HG02678 (cell line): ENCODE results near the gene AVPR1B.

Experiments used
- ATAC-seq: cut with Tn5 transposase; IDR thresholded peaks from one replicate; pipeline ENCODE4 v1.9.1; 2021; ENCODE audit warnings: mild to moderate bottlenecking, moderate library complexity; ENCODE audit not compliant: unreplicated experiment

AVPR1B gene

DNA sequence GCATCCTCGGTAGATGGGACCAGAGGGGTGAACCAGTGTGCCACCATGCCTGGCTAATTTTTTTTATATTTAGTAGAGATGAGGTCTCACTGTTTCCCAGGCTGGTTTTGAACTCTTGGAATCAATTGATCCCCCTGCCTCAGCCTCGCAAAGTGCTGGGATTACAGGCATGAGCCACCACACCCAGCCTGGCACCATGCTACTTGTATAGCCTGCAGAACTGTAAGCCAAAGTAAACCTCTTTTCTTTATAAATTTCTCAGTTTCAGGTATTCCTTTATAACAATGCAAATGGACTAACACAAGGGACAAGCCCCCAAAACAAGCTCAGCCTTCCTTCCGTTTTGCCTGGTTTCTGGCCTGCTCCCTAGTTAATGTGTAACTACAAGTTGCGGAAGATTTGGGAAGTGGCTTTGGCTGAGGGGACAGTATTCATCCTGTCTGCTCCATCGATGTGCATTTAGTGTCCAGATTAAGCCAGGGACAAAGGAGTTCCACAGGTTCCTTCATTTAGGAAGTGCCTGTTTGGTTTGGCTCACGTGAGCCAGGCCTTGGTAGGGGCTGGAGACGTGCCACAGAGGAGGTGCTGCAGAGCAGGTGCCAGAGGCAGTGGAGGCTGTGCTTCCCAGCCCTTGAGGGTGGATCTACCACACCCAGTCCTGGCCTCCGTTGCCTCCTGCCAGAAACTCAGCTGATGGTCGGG, 4.4 kb downstream of the AVPR1B start:
- ATAC-seq: no peak

- ATAC-seq: no peak
These were observed 5.8 kb downstream of the AVPR1B start for GRCh38 chr1:206111271-206111927.

- ATAC-seq: no peak
These were observed 6.4 kb downstream of the AVPR1B start for GRCh38 chr1:206110820-206111219.

DNA sequence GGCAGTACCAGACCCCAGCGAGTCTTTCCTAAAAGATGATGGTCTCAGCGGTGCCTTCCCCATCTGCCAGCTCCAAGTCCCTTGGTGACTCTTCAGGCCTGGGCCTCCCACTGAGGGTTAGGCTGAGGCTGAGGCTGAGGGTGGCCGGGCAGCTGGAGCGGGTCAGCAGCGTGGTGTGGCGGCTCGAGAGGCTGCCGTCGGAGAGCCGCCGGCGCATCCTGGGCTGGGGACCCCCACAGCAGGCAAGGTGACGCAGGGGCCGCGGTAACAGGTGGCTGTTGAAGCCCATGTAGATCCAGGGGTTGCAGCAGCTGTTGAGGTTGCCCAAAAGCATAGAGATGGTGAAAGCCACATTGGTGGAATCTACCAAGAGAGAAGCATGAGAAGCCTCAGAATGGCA, 7.0 kb downstream of the AVPR1B start:
- no peak for ATAC-seq

DNA sequence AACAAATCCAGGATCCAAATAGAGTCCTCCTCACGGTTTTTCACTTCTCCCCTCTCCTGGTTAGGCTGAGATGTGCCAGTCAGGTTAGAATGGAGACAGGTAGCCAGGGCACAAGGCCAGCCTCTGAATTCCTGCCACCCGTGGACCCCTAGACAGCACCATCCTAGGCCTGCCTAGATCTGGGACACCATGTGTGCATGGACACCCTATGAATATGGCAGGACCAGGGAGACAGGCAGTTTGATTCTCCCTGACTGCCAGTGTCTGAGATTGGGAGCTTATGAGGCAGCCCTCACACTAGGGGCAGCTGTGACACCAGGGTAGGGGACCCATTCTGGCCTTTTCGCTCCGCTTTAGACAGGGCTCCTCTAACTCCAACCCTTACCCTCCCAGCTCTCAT, 7.5 kb downstream of the AVPR1B start:
- ATAC-seq: no peak

DNA sequence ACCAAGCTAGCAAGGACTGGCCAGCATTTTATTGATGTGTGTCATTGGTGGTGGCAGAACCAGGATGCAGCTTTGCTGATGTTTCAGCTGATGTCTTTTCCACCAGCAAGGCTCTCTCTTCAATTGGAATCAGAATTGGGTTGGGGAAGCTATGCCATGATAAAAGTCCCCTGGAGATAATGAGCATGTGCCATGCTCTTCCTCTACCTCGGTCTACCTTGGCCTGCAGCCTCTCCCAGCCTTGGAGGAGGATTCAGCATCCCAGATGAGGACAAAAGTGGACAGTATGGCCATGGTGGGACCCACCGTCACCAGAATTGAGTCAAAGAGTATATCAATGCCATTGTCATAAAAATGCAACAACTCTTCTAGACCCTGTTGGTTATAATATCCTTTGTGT, 8.6 kb downstream of the AVPR1B start:
- ATAC-seq: no peak

DNA sequence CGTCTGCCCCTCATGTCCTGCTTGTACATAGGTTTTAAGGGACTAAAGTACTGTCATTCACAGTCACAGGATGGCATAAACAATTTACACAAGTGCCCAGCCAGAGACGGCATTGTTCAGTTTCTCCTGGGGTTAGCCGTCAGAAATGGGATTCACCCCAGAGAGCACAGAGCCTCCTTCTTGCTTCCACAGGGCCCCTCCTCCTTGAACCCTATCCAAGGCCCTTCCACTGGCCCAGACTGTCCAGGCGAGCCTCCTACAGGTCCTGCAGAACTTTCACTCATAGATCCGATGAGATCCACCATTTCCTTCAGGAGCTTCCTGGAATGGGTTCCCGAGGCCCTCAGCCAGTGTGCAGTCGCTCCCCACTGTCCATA, 10.0 kb downstream of the AVPR1B start:
- ATAC-seq: no peak

DNA sequence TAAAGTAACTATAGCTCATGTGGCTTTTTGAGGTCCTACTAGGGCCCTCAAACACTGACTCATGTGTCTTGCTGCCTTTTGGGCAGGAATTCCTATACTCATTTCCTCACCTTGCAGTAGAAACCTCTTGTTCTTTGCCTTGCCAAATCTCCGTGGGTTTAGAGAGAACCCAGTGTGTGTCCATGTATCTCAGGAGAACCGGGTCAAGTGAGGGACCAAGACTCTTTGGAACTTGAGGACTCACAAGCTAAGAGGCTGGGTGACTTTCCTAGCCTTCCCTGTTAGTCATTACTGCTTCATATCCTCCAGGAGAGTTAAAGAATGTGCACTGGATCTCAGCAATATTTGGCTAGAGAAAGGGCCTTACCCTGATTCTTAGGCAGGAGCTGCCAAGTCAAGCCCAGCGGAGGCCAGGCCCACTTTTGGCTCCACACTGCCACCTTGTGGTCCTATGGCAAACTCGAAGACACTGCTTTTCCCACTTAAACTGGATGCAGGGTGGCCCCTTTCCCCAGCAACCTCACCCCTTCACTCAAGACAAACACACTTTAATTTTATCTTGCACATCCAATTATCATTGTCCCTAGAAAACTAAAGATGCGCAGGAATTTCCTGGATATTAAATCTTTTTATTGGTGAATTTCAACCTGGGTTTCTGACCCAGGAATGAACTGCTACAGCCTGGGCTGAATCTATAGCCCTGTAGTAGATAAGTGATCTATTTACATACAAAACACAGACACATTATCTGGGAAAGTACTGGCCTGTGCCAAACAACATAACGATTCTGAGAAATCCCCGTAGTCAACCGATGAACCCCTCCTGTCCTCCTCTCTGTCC, 10.6 kb downstream of the AVPR1B start:
- ATAC-seq: no peak

- ATAC-seq: no peak
These were observed 11.7 kb downstream of the AVPR1B start for GRCh38 chr1:206105464-206105995.

- no peak for ATAC-seq
These were observed 13.2 kb downstream of the AVPR1B start for GRCh38 chr1:206103979-206104378.

DNA sequence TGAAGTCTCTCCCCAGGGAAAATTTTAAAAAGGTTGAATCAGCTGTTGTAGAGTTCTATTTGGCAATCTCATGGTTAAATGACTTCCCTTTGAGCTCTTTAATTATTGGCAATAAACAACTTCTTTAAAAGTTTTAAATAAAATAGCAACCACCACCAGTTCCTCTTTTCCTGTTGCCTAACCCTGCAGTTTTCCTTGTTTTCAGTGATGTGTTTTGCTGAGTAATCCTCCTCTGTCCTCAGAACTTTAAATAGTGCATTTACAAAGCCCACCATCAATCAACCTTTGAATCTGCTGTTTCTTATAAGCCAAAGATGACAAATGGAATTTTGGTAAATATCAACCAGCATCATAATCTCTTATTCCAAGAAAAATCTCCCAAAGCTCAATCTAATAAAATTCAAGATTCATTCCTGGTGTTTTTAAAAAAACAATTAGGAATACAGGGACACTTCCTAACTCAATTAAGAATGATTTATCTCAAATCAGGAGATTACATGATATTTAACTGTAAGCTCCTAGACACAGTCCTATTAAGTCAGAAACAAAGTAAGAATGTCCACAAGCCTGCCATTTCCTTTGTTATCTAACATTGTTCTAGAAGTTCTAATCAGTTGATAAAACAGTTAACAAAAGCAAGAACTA, 14.8 kb downstream of the AVPR1B start:
- ATAC-seq: no peak

GRCh38 chr1:206101351-206102045, 15.7 kb downstream of the AVPR1B start:
- ATAC-seq: no peak

DNA sequence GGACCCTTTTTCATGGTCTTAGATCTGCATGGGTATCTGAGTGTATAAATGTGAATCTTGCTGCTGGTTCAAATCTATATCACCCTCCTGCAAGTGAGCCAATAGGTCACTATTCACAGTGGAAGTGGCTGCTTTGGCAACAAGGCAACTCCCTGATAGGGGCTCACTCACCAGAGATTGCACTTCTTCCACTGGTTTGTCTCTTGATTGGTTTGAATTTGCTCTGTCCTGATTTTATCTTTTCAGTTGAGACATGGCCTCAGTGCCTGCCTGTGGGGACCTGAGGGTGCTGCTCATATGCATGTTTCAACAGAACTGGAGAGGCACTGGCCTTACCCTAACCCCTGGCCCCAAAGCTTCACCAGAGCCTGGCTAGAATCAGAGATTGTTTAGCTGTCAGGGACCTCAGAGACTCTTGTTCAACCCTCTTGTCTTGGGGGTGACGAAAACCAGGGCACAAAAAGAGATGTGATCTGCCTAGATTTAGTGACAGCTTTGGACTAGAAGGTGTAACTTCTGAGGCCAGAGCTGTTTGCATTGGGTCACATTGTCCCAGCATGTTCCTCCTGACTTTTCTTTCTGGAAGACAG, 16.9 kb downstream of the AVPR1B start:
- ATAC-seq: no peak

DNA sequence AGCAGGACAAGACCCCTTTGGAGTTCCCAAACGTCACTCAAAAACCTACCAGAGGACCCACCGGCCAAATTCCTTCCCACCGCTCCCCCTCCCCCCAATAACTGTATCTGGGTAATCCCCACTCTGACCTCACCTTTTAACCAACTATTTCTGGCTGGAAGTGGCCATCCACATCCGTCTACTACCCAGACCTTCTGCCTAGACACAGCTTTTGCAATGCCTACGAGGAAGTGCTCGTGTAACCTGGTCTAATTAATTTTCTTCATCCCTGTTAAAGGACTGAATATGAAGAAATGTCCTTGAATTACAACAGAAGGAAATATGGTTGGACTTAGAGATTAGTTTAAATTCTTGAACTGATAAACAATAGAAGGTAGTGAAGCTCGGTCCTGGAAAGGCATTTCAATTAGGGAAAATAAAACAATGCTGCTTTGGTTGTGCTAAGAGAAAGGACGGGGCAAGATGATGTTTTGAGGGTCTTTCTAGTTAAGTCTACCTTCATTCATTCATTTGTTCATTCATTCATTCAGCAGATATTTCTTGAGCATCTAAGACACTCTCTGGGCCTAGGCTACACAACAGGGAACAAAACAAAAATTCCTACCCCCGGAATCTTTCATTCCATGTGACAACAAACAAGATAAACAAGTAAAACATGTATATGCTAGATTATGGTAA, 18.8 kb downstream of the AVPR1B start:
- no peak for ATAC-seq

DNA sequence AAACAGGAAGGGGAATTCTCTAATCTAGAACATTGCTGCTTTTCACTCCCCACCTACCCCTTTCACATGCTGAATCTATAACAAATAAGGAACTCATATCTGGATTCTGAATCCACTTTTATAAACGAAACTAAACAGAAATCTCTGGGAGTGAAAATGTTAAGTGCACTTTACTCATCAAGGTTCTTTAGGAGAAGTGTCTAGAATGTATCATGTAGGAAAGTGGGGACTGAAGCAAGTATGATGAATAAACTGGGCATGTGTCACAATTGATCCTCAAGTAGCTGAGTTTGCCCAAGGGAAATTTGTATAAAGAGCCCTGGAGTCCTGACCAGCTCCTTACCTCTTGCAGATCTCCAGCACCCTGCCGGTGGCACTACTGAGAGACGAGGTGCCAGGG, 19.8 kb downstream of the AVPR1B start:
- no peak for ATAC-seq

- no peak for ATAC-seq
These were observed 23.2 kb downstream of the AVPR1B start for GRCh38 chr1:206094024-206094423.

- ATAC-seq: no peak
These were observed 27.8 kb downstream of the AVPR1B start for GRCh38 chr1:206089341-206089740.

GRCh38 chr1:206087091-206087490, 30.1 kb downstream of the AVPR1B start:
- no peak for ATAC-seq

DNA sequence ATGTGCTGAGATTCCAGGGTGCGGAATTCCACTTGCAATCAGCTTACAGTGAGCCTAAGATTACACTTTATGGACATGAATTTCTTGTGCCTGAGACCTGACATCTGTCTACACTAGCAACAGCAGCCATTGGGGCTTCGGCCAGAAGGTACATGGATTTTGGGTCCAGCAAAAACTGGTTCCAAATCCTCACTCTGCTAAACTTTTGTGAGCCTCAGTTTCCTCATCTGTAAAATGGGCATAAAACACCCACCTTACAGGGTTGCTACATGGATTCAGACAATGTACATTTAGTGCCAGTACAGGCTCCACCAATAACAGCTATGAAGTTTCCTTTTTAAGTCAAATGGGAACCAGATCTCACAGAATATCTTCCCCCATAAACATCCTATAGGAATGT, 33.4 kb downstream of the AVPR1B start:
- no peak for ATAC-seq
